ENCODE data around the gene SMIM13.

SMIM13 gene

GRCh38 chr6:11133281-11133680, 39.6 kb downstream of the SMIM13 start:
- TF ChIP-seq CTCF (conservative IDR thresholded peaks at IDR 0.05; ENCODE audit: low read length), result no peak
- H3K4me3 ChIP-seq (ENCODE audit: low read length), result no peak overlapping the region
- no peak for DNase-seq (ENCODE audit: low read depth)

GRCh38 chr6:11136809-11137208, 43.2 kb downstream of the SMIM13 start:
- H3K4me3 ChIP-seq (ENCODE audit: low read length), result no peak overlapping the region
- DNase-seq (ENCODE audit: low read depth), result no peak
- TF ChIP-seq CTCF (conservative IDR thresholded peaks at IDR 0.05; ENCODE audit: low read length), result no peak

- peak; percentile 20 for DNase-seq (ENCODE audit: low read depth)
These were observed 45.7 kb downstream of the SMIM13 start for GRCh38 chr6:11139051-11139960.

DNA sequence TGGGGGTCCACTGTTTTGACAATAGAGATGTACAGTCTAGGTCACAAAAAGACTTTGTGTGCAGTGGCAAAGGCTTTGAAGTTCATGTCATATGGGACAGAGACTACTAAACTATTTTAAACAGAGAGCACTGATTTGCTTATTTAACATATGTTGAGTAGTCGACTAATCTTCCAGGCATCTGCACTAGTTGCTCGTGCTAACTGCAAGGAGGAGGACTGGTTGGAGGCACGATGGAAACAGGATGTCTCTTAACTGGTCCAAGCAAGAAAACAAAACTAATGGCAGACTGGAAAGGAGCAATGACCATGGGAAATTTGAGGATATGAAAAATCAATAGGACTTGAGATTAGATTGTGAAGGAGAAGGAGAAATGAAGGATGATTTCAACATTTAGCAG, 46.4 kb downstream of the SMIM13 start:
- no peak for DNase-seq (ENCODE audit: low read depth)
- TF ChIP-seq CTCF (conservative IDR thresholded peaks at IDR 0.05; ENCODE audit: low read length), result no peak
- H3K4me3 ChIP-seq (ENCODE audit: low read length), result no peak overlapping the region

More at GRCh38 chr6:11139051-11139960, 45.7 kb downstream of the SMIM13 start:
- TF ChIP-seq CTCF (conservative IDR thresholded peaks at IDR 0.05; ENCODE audit: low read length), result no peak
- no peak overlapping the region for H3K4me3 ChIP-seq (ENCODE audit: low read length)

DNA sequence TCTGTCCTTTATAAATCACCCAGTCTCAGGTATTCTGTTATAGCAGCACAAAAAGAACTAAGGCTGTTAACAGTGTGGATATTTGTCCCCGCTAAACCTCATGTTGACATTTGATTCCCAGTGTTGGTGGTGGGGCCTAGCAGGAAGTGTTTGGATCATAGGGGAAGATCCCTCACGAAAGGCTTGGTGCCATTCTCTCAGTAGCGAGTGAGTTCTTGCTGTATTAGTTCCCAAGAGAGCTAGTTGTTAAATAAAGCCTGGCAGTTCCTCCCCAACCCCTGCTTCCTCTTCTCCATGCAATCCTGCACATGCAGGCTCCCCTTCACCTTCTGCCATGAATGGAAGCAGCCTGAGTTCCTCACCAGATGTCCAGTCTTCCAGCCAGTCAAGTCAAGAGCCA, 47.7 kb downstream of the SMIM13 start:
- no peak for TF ChIP-seq CTCF (conservative IDR thresholded peaks at IDR 0.05; ENCODE audit: low read length)
- H3K4me3 ChIP-seq (ENCODE audit: low read length), result no peak overlapping the region
- DNase-seq (ENCODE audit: low read depth), result no peak

DNA sequence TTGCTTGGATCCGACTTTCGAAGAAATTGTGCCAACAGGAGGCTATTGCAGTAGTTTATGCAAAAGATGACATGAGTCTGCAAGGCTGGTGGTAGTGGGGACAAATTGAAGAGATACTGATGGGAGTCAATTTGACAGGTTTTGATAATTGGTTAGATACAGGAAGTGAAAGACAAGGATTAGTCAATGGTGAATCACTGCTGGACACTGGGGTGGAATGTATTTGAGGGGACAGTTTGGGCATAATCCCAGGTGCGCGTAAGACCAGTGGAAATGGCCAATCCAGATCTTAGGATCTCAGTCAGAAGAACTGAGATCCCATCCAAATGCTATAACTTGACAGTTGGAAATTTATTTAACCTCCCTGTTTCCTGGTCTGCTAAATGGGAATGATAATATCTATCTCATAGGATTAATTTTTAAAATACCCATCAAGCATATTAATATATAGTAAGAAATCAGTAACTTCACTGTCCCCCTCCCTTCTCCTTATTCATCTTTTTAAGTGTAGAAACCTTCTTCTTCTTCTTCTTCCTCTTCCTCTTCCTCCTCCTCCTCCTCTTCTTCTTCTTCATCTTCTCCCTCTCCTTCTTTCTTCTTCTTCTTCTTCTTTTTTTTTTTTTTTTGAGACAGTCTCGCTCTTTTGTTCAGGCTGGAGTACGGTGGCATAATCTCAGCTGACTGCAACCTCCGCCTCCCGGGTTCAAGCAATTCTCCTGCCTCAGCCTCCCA, 48.8 kb downstream of the SMIM13 start:
- no peak for TF ChIP-seq CTCF (conservative IDR thresholded peaks at IDR 0.05; ENCODE audit: low read length)
- no peak overlapping the region for H3K4me3 ChIP-seq (ENCODE audit: low read length)
- no peak for DNase-seq (ENCODE audit: low read depth)
